Spinal cord (tissue), 10 donors: Measurements from ENCODE around the gene DYSF. TPM values are rescaled to one million over a fixed set of nuclear protein-coding genes. Genes with fewer than 3 reads are reported as not detected.

Experiments
- DNase-seq, 6 donors: peaks; one replicate each; pipeline versions ENCODE4 v3.0.0 to v3.0.0-alpha.2; 2013 to 2015; ENCODE audit warnings: low spot score in 6 of 6, low read depth in 4 of 6
- H3K27ac ChIP-seq: one replicate; pipeline ENCODE4 v1.5.1; 2013; ENCODE audit warnings: low read depth, low read length, control low read depth
- H3K27me3 ChIP-seq: one replicate; pipeline ENCODE4 v1.6.1; 2013; ENCODE audit warnings: low read length; ENCODE audit not compliant: control insufficient read depth, insufficient read depth
- H3K36me3 ChIP-seq: one replicate; pipeline ENCODE4 v1.6.1; 2013; ENCODE audit warnings: low read length; ENCODE audit not compliant: control insufficient read depth, insufficient read depth
- H3K4me1 ChIP-seq: one replicate; pipeline ENCODE4 v1.6.1; 2013; ENCODE audit warnings: low read length; ENCODE audit not compliant: control insufficient read depth, insufficient read depth
- H3K4me3 ChIP-seq: one replicate; pipeline ENCODE4 v1.5.1; 2013; ENCODE audit warnings: low read depth, low read length, control low read depth
- H3K9me3 ChIP-seq: one replicate; pipeline ENCODE4 v1.6.1; 2013; ENCODE audit warnings: low read length; ENCODE audit not compliant: control insufficient read depth, insufficient read depth
- WGBS: methylation state at CpG from one replicate; pipeline ENCODE4 v1.1.5; 2013; ENCODE audit warnings: missing lambda C conversion rate; ENCODE audit not compliant: insufficient coverage; 5-methylcytosine and 5-hydroxymethylcytosine counted together
- polyA plus RNA-seq, 2 donors: library from polyadenylated mRNA; unstranded; fragments of 120-200 nt; gene quantifications; one replicate each; pipeline ENCODE4 v1.2.1, GENCODE V29; 2013; ENCODE audit not compliant: insufficient read length in 2 of 2
- total RNA-seq, 2 donors: library from RNA; depleted of rRNA in 1 of 2; stranded (reverse); fragments of 120-200 nt in 1 of 2; fragments of >200 nt in 1 of 2; gene quantifications; one replicate each; pipeline versions ENCODE4 v1.2.3 to v1.2.4, GENCODE V29; 2013 to 2014
- donor health status: healthy.

DYSF gene
- total and polyA plus RNA-seq, 4 donors = 3.5 to 12.0 (median 6.7) TPM

- WGBS = 70% methylated on average over 4 of the region's 5 CpGs
- H3K4me1 ChIP-seq = peaks cover 2% of the 10 kb centered on the region
- H3K4me3 ChIP-seq = no peak overlapping the region
- peaks cover 2% of the 10 kb centered on the region for H3K9me3 ChIP-seq
- H3K36me3 ChIP-seq = no peaks in the 10 kb centered on the region
- H3K27ac ChIP-seq = no peak overlapping the region
- H3K27me3 ChIP-seq = no peaks in the 10 kb centered on the region
- DNase-seq = no peak
These were observed 206.6 kb downstream of the DYSF start for GRCh38 chr2:71659868-71660518.

GRCh38 chr2:71661782-71662181 lies 208.4 kb downstream of the DYSF start:
- H3K4me1 ChIP-seq = peaks cover 2% of the 10 kb centered on the region
- no peak for DNase-seq
- peaks cover 2% of the 10 kb centered on the region for H3K9me3 ChIP-seq
- no peaks in the 10 kb centered on the region for H3K27me3 ChIP-seq
- H3K4me3 ChIP-seq = no peak overlapping the region
- H3K27ac ChIP-seq = no peak overlapping the region
- no peaks in the 10 kb centered on the region for H3K36me3 ChIP-seq
- no CpG with 5 or more reads among the region's 3 CpGs for WGBS

- no peak for DNase-seq
- Histone ChIP-seq H3K4me3 (no peak overlapping the region), H3K27ac (no peak overlapping the region), H3K27me3 (no peaks in the 10 kb centered on the region), H3K4me1 (peaks cover 2% of the 10 kb centered on the region), H3K9me3 (peaks cover 2% of the 10 kb centered on the region), H3K36me3 (no peaks in the 10 kb centered on the region)
- WGBS = 90% methylated on average over 15 of the region's 18 CpGs
These were observed 209.5 kb downstream of the DYSF start for GRCh38 chr2:71662665-71663394.

DNA sequence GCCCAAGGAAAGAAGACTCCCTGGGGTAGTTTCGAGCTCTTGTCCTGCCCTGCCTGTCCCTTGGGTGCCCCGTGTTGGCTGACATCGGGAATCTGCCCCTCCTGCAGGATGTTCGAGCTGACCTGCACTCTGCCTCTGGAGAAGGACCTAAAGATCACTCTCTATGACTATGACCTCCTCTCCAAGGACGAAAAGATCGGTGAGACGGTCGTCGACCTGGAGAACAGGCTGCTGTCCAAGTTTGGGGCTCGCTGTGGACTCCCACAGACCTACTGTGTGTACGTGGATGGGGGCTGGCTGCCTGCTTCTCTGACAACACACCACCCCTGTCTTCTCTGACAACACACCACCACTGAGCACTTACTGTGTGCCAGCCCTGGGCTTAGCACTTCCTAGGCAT lies 210.8 kb downstream of the DYSF start:
- no peaks in the 10 kb centered on the region for H3K36me3 ChIP-seq
- no peak overlapping the region for H3K27ac ChIP-seq
- peaks cover 2% of the 10 kb centered on the region for H3K4me1 ChIP-seq
- WGBS = 86% methylated on average over 10 of the region's 11 CpGs
- no peaks in the 10 kb centered on the region for H3K27me3 ChIP-seq
- DNase-seq = no peak
- no peaks in the 10 kb centered on the region for H3K9me3 ChIP-seq
- H3K4me3 ChIP-seq = no peak overlapping the region

DNA sequence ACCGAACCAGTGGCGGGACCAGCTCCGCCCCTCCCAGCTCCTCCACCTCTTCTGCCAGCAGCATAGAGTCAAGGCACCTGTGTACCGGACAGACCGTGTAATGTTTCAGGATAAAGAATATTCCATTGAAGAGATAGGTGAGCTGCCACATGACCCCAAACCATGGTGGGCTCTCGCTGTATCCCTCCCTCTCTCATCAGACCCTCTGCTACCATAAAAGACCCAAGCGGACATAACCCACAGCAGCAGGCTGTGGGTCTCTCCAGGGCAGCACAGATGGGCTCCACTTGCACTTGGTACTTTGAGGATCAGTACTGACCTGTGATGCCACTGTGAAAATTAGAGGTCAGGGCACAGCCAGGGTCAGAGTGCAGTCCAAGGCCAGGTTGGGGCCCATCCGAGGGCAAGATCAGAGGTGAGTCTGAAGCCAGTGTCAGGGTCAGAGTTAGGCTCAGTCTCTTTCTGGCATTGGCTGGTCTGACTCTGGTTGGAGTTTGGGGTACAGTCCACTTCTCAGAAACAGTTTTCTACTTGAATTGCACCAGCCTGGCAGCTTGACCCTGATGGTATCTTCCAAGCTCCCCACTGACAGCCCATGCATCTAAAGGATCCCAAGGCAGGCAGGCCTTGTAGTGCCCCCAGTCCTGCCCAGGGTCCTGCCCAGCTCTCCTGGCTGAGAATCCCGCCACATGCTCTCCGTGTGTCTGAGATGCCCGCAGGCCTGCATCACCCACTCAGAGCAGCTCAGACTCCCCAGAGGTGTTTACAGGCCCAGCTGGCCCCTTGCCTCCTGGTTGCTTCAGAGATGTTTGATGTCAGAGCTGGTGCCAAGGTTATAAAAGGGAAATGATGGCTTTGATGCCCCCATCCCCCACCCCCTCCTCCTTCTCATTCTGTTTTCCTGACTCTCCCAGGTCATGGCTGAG lies 212.1 kb downstream of the DYSF start:
- Histone ChIP-seq H3K4me1 (peaks cover 2% of the 10 kb centered on the region), H3K27me3 (no peaks in the 10 kb centered on the region), H3K4me3 (no peak overlapping the region), H3K36me3 (no peaks in the 10 kb centered on the region), H3K9me3 (no peaks in the 10 kb centered on the region), H3K27ac (no peak overlapping the region)
- 88% methylated on average over 7 of the region's 11 CpGs for WGBS
- peak in 1 of 6 donors; percentile 3 for DNase-seq

GRCh38 chr2:71666094-71666474 lies 212.7 kb downstream of the DYSF start:
- H3K36me3 ChIP-seq = no peaks in the 10 kb centered on the region

GRCh38 chr2:71667256-71668182 lies 214.2 kb downstream of the DYSF start:
- 88% methylated on average over 13 of the region's 15 CpGs for WGBS
- H3K4me1 ChIP-seq = peaks cover 6% of the 10 kb centered on the region
- no peaks in the 10 kb centered on the region for H3K27me3 ChIP-seq
- no peaks in the 10 kb centered on the region for H3K9me3 ChIP-seq
- no peak overlapping the region for H3K27ac ChIP-seq
- no peak for DNase-seq
- H3K36me3 ChIP-seq = peaks cover 2% of the 10 kb centered on the region
- no peak overlapping the region for H3K4me3 ChIP-seq

More at GRCh38 chr2:71666094-71666474, 212.7 kb downstream of the DYSF start:
- 80% methylated on average over 5 of the region's 5 CpGs for WGBS
- DNase-seq = no peak
- peaks cover 2% of the 10 kb centered on the region for H3K4me1 ChIP-seq
- H3K27ac ChIP-seq = no peak overlapping the region
- no peaks in the 10 kb centered on the region for H3K9me3 ChIP-seq
- no peak overlapping the region for H3K4me3 ChIP-seq
- no peaks in the 10 kb centered on the region for H3K27me3 ChIP-seq

GRCh38 chr2:71668326-71669057 lies 215.1 kb downstream of the DYSF start:
- Histone ChIP-seq H3K4me1 (peaks cover 6% of the 10 kb centered on the region), H3K27ac (no peak overlapping the region), H3K9me3 (no peaks in the 10 kb centered on the region), H3K4me3 (no peak overlapping the region), H3K27me3 (no peaks in the 10 kb centered on the region), H3K36me3 (peaks cover 2% of the 10 kb centered on the region)
- WGBS = 83% methylated on average over 11 of the region's 17 CpGs
- no peak for DNase-seq
